NCI-H1694 (cell line): ENCODE results near the gene GTF2IRD1.
"Not testable (repeated sequence)": the region's sequence is repeated elsewhere in the genome, so short reads cannot be mapped to it uniquely, and the experiment has no call there.

ENCODE experiments used
- DNase-seq: peaks from one replicate; lab custom pipeline; 2025; lab: John Stamatoyannopoulos, UW

Gene GTF2IRD1

GRCh38 chr7:74604326-74605020 is 150.8 kb downstream of the GTF2IRD1 start:
- no peak for DNase-seq

DNA sequence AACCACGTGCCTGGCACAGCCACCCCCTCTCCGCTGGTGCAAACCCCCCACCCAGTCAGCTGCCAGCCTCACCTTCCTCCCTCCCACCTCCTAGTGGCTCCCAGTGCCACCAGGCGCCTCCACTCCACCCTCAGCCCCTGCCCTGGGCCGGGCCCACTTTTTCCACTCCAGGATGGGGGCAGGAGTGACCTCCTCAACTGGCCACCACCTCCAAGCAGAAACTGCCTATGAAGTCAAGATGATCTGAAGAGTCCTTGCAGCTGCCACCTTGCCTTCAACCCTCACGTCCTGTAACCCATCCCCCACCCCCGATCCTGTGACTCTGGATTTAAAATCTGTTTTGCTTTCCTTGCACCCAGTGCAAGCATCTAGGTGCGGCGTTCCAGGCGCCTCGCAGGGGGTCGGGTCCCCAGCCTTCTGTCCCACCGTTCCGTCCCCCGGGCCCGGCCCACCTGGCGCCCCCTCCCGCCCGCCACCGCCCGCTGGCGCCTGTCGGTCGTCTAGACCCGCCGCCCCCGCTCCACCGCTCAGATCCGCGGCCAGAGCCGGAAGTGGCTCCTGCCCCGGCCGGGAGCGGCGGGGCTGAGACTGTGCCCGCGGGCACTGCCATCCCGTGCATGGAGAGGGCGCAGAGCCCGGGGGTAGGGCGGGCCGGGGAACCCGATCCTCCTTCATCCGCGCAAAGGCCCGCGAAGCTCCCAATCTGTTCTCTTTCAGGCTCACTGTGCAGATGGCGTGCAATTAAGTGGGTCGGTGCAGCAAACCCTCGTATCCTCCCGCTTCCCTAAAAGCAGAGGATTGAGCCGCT is 152.6 kb downstream of the GTF2IRD1 start:
- peak; percentile 83 for DNase-seq

DNA sequence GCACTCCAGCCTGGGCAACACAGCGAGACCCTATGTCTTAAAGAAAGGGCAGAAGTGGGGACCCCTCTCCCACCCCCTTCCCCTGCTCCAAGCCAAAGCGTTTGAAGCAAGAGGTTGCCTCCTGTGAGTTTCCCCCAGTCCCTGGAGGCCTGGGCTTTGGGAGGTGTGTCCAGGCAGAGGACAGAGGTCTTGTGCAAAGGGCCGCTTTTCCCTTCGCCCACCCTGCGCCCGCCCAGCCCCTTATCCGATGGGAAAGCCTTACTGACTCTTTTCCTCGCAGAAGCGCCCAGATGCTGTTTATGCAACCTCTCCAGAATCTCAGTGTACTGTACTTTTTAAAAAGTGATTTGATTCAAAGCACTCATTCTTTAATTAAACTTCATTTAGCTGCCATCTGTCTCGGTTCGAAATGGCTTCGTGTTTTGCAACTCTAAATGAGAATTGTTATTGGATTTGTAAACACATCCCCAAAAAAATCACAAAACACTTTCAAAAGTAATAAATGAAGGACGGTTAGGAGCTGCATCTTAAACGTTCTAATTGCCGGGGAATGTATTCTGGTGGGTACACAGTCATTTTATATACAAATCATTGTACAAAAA is 153.3 kb downstream of the GTF2IRD1 start:
- DNase-seq, result no peak

DNA sequence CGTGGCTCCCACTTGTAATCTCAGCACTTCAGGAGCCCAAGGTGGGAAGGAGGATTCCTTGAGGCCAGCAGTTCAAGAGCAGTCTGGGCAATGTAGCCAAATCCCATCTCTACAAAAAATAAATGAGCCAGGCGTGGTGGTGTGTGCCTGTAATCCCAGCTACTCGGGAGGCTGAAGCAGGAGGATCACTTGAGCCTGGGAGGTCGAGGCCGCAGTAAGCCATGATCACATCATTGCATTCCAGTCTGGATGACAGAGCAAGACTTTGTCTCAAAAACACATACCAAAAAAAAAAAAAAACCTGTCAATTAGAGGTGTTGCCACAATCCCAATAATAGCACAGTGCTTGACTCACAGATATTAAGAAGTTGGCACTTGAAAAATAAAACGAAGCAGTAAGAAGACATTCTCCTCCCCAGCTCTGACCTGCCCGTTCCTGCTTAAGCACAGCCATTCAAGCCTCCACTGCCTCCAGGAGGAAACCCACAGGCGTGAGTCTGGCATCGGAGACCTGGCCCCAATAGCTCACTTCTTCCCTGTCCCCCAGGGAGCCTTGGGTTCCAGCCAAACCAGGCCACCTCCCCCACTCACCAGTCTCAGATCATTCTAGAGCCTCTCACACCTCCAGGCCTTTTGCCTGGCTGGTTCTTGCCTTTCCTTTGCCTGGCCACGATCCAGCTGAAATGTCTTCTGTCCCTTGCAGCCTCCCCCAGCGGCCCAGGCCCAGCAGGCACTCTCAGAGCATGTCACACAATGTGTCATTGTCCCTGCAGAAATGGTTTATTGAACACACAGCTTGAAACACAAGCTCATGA is 158.5 kb downstream of the GTF2IRD1 start:
- DNase-seq, result no peak

DNA sequence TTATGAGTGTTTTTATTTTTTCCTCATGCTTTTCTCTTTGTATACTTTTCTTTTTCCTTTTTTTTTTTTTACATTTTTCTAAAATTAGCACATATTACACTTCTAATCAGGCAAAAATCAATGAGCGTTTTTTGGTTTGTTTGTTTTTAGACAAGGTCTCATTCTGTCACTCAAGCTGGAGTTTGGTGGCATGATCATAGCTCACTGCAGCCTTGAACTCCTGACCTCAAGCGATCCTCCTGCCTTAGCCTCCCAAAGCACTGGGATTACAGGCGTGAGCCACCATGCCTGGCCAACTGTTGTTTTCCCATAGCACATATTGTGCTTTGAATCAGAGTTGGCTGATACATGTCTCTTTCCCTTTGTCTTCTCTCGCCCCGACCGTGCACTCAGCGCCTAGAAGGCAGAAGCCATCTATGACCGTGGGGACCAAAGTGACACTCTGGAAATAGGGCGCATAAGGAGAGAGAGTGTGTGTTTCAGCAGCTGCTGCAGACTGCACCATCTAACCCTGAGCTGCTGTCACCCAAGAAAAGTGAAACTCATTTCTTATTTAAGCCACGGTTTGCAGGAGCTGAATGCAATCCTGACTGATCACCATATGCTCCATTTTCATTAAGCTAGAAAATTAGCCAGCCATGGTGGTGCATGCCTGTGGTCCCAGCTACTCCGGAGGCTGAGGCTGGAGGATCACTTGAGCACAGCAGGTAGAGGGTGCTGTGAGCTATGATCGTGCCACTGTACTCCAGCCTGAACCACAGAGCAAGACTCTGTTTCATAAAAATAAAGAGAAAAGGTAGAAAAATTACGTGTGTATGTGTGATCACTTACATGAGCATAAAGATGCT is 162.5 kb downstream of the GTF2IRD1 start:
- no peak for DNase-seq

- no peak for DNase-seq
Observed at GRCh38 chr7:74617180-74617744, 163.6 kb downstream of the GTF2IRD1 start.

GRCh38 chr7:74619235-74619860 is 165.6 kb downstream of the GTF2IRD1 start:
- DNase-seq, result no peak

DNA sequence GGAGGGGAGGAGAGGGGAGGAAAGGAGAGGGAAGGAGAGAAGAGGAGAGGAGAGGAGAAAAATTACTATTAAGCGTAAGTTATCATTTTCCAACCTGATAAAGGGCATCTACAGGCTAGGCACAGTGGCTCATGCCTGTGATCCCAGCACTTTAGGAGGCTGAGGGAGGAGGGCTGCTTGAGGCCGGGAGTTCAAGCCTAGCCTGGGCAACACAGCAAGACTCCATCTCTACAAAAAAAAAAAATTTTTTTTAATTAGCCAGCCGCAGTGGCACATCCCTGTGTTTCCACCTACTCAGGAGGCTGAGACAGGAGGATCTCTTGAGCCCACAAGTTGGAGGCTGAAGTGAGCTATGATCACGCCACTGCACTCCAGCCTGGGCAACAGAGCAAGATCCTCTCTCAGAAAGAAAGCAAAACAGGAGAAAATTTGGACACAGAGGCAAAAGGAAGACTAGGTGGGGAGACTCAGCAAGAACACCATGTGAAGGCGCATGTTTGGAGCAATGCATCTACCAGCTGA is 168.6 kb downstream of the GTF2IRD1 start:
- DNase-seq, result no peak

DNA sequence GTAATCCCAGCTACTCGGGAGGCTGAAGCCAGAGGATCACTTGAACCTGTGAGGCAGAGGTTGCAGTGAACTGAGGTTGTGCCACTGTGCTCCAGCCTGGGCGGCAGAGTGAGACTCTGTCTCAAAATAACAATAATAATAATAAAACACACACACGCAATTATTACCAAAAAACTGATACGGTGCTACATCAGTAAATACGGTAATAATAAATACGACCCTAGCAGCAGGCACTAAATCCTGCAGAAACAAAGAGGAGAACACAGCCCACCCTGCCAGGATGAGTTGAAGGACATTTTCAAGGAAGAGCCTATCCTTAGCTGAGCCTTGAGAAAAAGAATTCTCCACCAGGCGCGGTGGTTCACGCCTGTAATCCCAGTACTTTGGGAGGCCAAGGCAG is 169.4 kb downstream of the GTF2IRD1 start:
- DNase-seq, result no peak

- no peak for DNase-seq
Observed at GRCh38 chr7:74625446-74625845, 171.7 kb downstream of the GTF2IRD1 start.

- peak; percentile 69 for DNase-seq
Observed at GRCh38 chr7:74627661-74628411, 174.1 kb downstream of the GTF2IRD1 start.

DNA sequence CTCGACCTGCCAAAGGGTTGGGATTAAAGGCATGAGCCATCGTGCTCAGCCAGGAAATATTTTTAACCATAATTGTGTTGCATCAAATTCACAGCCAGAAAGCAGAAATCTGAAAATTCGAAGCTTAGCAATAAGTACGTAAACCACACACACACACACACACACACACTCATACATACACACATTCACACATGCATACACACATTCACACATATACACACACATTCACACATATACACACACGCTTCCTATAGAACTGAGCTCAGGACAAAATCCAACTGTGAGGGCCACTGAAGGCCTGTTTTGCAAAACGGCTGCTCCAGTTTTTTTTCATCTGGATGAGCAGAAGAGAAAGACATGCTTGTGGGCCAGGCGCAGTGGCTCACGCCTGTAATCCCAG is 178.8 kb downstream of the GTF2IRD1 start:
- no peak for DNase-seq

- no peak for DNase-seq
Observed at GRCh38 chr7:74633451-74633921, 179.8 kb downstream of the GTF2IRD1 start.

DNA sequence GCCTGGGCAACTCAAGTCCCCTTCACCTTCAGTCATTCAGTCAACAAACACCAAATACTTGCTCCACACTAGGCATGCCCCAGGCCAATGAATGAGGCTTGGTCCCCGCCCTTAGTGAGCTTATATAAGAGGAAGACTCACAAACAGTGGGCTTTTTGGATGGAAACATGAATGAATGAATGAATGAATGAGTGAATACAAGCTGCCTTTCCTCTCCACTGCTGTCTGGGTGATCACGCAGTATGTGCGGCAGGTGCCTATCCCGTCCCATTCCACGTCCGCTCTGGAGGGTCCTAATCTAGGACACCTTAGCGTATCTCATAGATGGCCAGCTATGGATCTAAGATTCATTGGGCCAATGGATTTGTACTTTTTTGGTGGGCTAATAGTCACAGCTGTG is 184.0 kb downstream of the GTF2IRD1 start:
- no peak for DNase-seq

DNA sequence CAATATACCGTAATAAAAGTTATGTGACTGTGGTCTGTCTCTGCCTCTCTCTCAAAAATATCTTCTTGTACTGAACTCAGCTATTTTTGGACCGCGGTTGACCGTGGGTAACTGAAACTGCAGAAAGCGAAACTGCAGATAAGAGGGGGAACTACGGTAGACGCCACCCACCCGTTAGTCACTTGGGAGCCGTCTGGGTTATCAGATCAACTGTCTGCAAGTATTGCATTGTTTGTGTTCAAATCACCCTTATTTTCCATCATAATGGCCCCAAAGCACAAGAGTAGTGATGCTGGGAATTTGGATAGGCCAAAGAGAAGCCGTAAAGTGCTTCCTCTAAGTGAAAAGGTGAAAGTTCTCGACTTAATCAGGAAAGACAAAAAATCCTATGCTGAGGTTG is 196.3 kb downstream of the GTF2IRD1 start:
- DNase-seq, result not testable (repeated sequence)

DNA sequence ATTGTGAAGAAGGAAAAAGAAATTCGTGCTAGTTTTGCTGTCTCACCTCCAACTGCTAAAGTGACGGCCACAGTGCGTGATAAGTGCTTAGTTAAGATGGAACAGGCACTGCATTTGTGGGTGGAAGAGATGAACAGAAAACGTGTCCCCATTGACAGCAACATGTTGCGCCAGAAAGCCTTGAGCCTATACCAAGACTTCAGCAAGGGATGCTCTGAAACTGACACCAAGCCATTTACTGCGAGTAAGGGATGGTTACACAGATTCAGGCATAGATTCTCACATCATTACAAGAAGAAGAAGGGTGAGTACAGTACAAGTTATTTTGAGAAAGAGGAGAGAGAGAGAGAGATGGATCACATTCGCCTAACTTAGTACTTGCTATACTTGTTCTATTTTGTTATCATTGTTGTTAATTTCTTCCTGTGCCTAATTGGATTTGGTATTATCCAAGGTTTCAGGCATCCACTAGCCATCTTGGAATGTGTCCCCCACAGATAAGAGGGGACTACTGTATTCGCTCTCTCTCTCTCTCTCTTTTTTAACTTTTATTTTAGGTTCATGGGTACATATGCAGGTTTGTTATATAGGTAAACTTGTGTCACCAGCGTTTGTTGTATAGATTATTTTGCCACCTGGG is 196.9 kb downstream of the GTF2IRD1 start:
- DNase-seq, result not testable (repeated sequence)

DNA sequence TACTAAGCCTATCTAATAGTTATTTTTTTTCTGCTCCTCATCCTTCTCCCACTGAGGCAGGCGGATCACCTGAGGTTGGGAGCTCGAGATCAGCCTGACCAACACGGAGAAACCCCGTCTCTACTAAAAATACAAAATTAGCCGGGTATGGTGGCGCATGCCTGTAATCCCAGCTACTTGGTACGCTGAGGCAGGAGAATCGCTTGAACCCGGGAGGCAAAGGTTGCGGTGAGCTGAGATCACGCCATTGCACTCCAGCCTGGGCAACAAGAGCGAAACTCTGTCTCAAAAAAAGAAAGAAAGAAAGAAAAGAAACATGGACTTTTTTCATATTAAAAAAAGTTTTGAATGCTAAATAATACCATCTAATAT is 197.4 kb downstream of the GTF2IRD1 start:
- not testable (repeated sequence) for DNase-seq
